Cardiac septum (tissue), 1 donor: Measurements from ENCODE around the gene FAM3D. TPM values are rescaled to one million over a fixed set of nuclear protein-coding genes. Genes with fewer than 3 reads are reported as not detected.

Source experiments
- total RNA-seq: library from RNA; stranded (reverse); fragmentation: NEBNext Ultra II Directional; extraction: Animal tissue kit (Norgen Biotek cat#: 25700); gene quantifications from one replicate; pipeline ENCODE4 v1.2.1, GENCODE V29; 2021
- donor health status: DM: no; HTN: no; CAD: no.

FAM3D gene
- total RNA-seq, 1 donor from 2014 or later: not detected

Other genes with a start within 250 kb of the FAM3D start
- gene PDHB, start 232.9 kb downstream of the FAM3D start, total RNA-seq: 174 TPM
- gene KCTD6, start 174.7 kb downstream of the FAM3D start, total RNA-seq: 7.5 TPM
- 31.2 TPM for gene ACOX2, start 129.6 kb downstream of the FAM3D start, total RNA-seq
- gene FAM107A, start 89.4 kb downstream of the FAM3D start, total RNA-seq: 29.9 TPM